ENCODE data around the gene DPEP2. TPM values are rescaled to one million over a fixed set of nuclear protein-coding genes. Genes with fewer than 3 reads are reported as not detected.
"Not testable (repeated sequence)": the region's sequence is repeated elsewhere in the genome, so short reads cannot be mapped to it uniquely, and the experiment has no call there.

DPEP2 gene, protein sequence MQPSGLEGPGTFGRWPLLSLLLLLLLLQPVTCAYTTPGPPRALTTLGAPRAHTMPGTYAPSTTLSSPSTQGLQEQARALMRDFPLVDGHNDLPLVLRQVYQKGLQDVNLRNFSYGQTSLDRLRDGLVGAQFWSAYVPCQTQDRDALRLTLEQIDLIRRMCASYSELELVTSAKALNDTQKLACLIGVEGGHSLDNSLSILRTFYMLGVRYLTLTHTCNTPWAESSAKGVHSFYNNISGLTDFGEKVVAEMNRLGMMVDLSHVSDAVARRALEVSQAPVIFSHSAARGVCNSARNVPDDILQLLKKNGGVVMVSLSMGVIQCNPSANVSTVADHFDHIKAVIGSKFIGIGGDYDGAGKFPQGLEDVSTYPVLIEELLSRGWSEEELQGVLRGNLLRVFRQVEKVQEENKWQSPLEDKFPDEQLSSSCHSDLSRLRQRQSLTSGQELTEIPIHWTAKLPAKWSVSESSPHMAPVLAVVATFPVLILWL
- polyA plus RNA-seq (2013, experiment 1 of 2) = 0.35 TPM
- 0.19 TPM for polyA plus RNA-seq (2013, experiment 2 of 2)

DNA sequence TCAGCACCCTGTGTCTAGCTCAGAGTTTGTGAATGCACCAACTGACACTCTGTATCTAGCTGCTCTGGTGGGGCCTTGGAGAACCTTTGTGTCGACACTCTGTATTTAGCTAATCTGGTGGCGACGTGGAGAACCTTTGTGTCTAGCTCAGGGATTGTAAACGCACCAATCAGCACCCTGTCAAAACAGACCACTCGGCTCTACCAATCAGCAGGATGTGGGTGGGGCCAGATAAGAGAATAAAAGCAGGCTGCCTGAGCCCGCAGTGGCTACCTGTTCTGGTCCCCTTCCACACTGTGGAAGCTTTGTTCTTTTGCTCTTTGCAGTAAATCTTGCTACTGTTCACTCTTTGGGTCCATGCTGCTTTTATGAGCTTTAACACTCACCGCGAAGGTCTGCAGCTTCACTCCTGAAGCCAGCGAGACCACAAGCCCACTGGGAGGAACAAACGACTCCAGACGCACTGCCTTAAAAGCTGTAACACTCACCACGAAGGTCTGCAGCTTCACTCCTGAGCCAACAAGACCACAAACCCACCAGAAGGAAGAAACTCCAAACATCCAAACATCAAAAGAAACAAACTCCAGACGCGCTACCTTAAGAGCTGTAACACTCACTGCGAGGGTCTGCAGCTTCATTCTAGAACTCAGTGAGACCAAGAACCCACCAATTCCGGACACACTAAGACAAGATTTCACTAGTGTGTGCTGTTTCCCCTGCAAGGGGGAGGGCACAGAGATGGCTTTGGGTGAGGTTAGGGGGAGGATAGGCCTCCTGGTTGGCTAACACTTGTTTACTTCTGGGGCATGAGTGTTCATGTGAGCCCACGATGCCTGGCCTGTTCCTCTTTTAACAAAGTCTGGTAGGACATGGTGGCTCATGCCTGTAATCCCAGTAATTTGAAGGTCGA lies at the start of gene DPEP2:
DPEP2 (minus strand) TSS at position 706 of the 910 bp plus-strand sequence. CDS start 6,272 bp downstream, outside the sequence.
- H3K4me1 ChIP-seq (ENCODE audit: control insufficient read depth, insufficient read depth, low read depth, low read length); H3K4me2 ChIP-seq (ENCODE audit: low read length, poor library complexity, severe bottlenecking); H3K79me1 ChIP-seq (replicated peaks; ENCODE audit: low read length, poor library complexity, severe bottlenecking); H2BK5ac ChIP-seq (ENCODE audit: low read depth, low read length, poor library complexity, severe bottlenecking); H2AFZ ChIP-seq (ENCODE audit: low read depth, low read length); H3K9me3 ChIP-seq (ENCODE audit: control insufficient read depth, low read length); H3K27ac ChIP-seq (ENCODE audit: low read length, poor library complexity, severe bottlenecking); H3K14ac ChIP-seq (ENCODE audit: low read length in 2 of 2); H3K23ac ChIP-seq (ENCODE audit: low read length in 2 of 2); H3K36me3 ChIP-seq (ENCODE audit: control insufficient read depth in 1 of 2, insufficient read depth in 2 of 2, low read depth in 1 of 2, low read length in 2 of 2); H3K9ac ChIP-seq (ENCODE audit: low read length); H2BK15ac ChIP-seq (ENCODE audit: low read depth, poor library complexity, severe bottlenecking); H3K4me3 ChIP-seq (ENCODE audit: insufficient read depth in 1 of 2, low read depth in 1 of 2, low read length in 2 of 2); H2AK5ac ChIP-seq (ENCODE audit: low read length, severe bottlenecking); H3K27me3 ChIP-seq (ENCODE audit: control insufficient read depth in 1 of 2, insufficient read depth in 1 of 2, low read length in 2 of 2); H2BK12ac ChIP-seq (ENCODE audit: low read length in 2 of 2); H2BK120ac ChIP-seq (ENCODE audit: low read depth, low read length); H3K4ac ChIP-seq (ENCODE audit: low read depth in 1 of 2, low read length in 2 of 2): not testable (repeated sequence)
- WGBS = 86% methylated on average over 17 of the region's 18 CpGs
- peak; percentile 18 for DNase-seq
- Histone ChIP-seq H4K8ac (ENCODE audit: low read length) (peak within 1 kb of the TSS; percentile 72), H4K91ac (ENCODE audit: low read length) (peak within 1 kb of the TSS; percentile 27), H3K18ac (ENCODE audit: low read depth in 1 of 2, low read length in 2 of 2) (peak within 1 kb of the TSS in 1 of 2 experiments; percentile 43)

DNA sequence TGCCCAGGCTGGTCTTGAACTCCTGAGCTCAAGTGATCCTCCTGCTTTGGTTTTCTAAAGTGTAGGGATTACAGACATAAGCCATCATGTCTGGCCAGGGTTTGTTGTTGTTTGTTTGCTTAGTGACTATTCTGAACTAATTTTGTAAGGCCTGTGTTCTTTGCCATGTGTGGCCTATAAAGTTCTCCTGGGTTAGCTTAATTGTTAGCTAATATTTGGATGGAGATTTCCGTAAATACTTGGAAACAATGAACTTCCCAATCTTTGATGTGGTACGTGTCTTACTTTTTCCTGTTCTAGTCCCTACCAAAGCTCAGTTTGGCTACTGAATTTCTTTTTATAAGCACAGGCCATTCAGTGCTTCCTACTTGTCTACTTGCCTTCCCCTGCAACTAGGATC lies 48.7 kb upstream of the DPEP2 start:
- Histone ChIP-seq H3K4me2 (ENCODE audit: low read length, poor library complexity, severe bottlenecking) (no peak overlapping the region), H3K27me3 (ENCODE audit: control insufficient read depth in 1 of 2, insufficient read depth in 1 of 2, low read length in 2 of 2) (no peaks in the 10 kb centered on the region), H3K27ac (ENCODE audit: low read length, poor library complexity, severe bottlenecking) (no peak overlapping the region), H4K91ac (ENCODE audit: low read length) (no peak overlapping the region), H2AK5ac (ENCODE audit: low read length, severe bottlenecking) (no peak overlapping the region), H3K9ac (ENCODE audit: low read length) (no peak overlapping the region), H2BK5ac (ENCODE audit: low read depth, low read length, poor library complexity, severe bottlenecking) (no peak overlapping the region), H3K9me3 (ENCODE audit: control insufficient read depth, low read length) (no peaks in the 10 kb centered on the region), H2BK15ac (ENCODE audit: low read depth, poor library complexity, severe bottlenecking) (no peak overlapping the region), H2BK12ac (ENCODE audit: low read length in 2 of 2) (no peak overlapping the region), H3K4me1 (ENCODE audit: control insufficient read depth, insufficient read depth, low read depth, low read length) (no peaks in the 10 kb centered on the region), H4K8ac (ENCODE audit: low read length) (no peak overlapping the region), H3K79me1 (replicated peaks; ENCODE audit: low read length, poor library complexity, severe bottlenecking) (peaks cover 13% of the 10 kb centered on the region), H3K18ac (ENCODE audit: low read depth in 1 of 2, low read length in 2 of 2) (no peak overlapping the region), H3K36me3 (ENCODE audit: control insufficient read depth in 1 of 2, insufficient read depth in 2 of 2, low read depth in 1 of 2, low read length in 2 of 2) (peaks cover 15 to 23% of the 10 kb centered on the region in 2 experiments), H2BK120ac (ENCODE audit: low read depth, low read length) (no peak overlapping the region), H2AFZ (ENCODE audit: low read depth, low read length) (no peak overlapping the region), H3K23ac (ENCODE audit: low read length in 2 of 2) (no peak overlapping the region), H3K4ac (ENCODE audit: low read depth in 1 of 2, low read length in 2 of 2) (no peak overlapping the region), H3K14ac (ENCODE audit: low read length in 2 of 2) (no peak overlapping the region), H3K4me3 (ENCODE audit: insufficient read depth in 1 of 2, low read depth in 1 of 2, low read length in 2 of 2) (no peak overlapping the region)
- DNase-seq = no peak
- WGBS = 98% methylated on average over 2 of the region's 2 CpGs

DNA sequence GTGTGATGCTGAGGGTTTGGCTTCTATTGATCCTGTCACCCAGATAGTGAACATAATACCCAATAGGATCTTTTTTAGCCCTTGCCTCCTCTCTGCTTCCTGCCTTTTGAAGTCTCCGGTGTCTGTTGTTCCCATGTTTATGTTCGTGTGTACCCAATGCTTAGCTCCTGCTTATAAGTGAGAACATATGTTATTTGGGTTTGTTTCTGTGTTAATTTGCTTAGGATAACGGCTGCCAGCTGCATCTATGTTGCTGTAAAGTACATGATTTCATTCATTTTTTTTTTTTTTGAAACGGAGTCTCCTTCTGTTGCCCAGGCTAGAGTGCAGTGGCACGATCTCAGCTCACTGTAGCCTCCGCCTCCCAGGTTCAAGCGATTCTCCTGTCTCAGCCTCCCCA lies 46.8 kb upstream of the DPEP2 start:
- Histone ChIP-seq H3K4me2 (ENCODE audit: low read length, poor library complexity, severe bottlenecking) (no peak overlapping the region), H3K4me3 (ENCODE audit: insufficient read depth in 1 of 2, low read depth in 1 of 2, low read length in 2 of 2) (no peak overlapping the region), H3K18ac (ENCODE audit: low read depth in 1 of 2, low read length in 2 of 2) (no peak overlapping the region), H3K23ac (ENCODE audit: low read length in 2 of 2) (no peak overlapping the region), H4K91ac (ENCODE audit: low read length) (no peak overlapping the region), H2AK5ac (ENCODE audit: low read length, severe bottlenecking) (no peak overlapping the region), H3K27me3 (ENCODE audit: control insufficient read depth in 1 of 2, insufficient read depth in 1 of 2, low read length in 2 of 2) (no peaks in the 10 kb centered on the region), H2BK5ac (ENCODE audit: low read depth, low read length, poor library complexity, severe bottlenecking) (no peak overlapping the region), H3K9ac (ENCODE audit: low read length) (no peak overlapping the region), H2AFZ (ENCODE audit: low read depth, low read length) (no peak overlapping the region), H3K14ac (ENCODE audit: low read length in 2 of 2) (no peak overlapping the region), H3K27ac (ENCODE audit: low read length, poor library complexity, severe bottlenecking) (no peak overlapping the region), H2BK12ac (ENCODE audit: low read length in 2 of 2) (no peak overlapping the region), H3K4me1 (ENCODE audit: control insufficient read depth, insufficient read depth, low read depth, low read length) (no peaks in the 10 kb centered on the region), H3K9me3 (ENCODE audit: control insufficient read depth, low read length) (no peaks in the 10 kb centered on the region), H3K4ac (ENCODE audit: low read depth in 1 of 2, low read length in 2 of 2) (no peak overlapping the region), H3K36me3 (ENCODE audit: control insufficient read depth in 1 of 2, insufficient read depth in 2 of 2, low read depth in 1 of 2, low read length in 2 of 2) (peaks cover 12 to 20% of the 10 kb centered on the region in 2 experiments), H2BK120ac (ENCODE audit: low read depth, low read length) (no peak overlapping the region), H3K79me1 (replicated peaks; ENCODE audit: low read length, poor library complexity, severe bottlenecking) (peaks cover 16% of the 10 kb centered on the region), H4K8ac (ENCODE audit: low read length) (no peak overlapping the region), H2BK15ac (ENCODE audit: low read depth, poor library complexity, severe bottlenecking) (no peak overlapping the region)
- no peak for DNase-seq
- 91% methylated on average over 7 of the region's 7 CpGs for WGBS

DNA sequence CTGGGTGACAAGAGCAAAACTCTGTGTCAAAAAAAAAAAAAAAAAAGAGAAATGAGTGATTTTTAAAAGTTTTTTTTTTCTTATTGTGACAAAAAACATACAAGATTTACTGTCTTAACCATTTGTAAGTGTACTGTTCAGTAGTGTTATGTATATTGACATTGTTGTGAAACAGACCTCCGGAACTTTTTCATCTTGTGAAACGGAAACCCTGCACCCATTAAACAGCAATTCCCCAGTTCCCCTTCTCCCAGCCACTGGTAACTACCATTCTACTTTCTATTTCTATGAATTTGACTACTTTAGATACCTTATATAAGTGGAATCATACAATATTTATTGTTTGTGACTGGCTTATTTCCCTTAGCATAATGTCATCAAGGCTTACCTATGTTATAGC lies 42.5 kb upstream of the DPEP2 start:
- H3K9ac ChIP-seq (ENCODE audit: low read length) = no peak overlapping the region
- no peak overlapping the region for H3K27ac ChIP-seq (ENCODE audit: low read length, poor library complexity, severe bottlenecking)
- no peak overlapping the region for H4K8ac ChIP-seq (ENCODE audit: low read length)
- peaks cover 11% of the 10 kb centered on the region for H3K79me1 ChIP-seq (replicated peaks; ENCODE audit: low read length, poor library complexity, severe bottlenecking)
- no peak overlapping the region for H2AFZ ChIP-seq (ENCODE audit: low read depth, low read length)
- H3K4me2 ChIP-seq (ENCODE audit: low read length, poor library complexity, severe bottlenecking) = no peak overlapping the region
- H3K4me1 ChIP-seq (ENCODE audit: control insufficient read depth, insufficient read depth, low read depth, low read length) = no peaks in the 10 kb centered on the region
- no peak overlapping the region for H3K4me3 ChIP-seq (ENCODE audit: insufficient read depth in 1 of 2, low read depth in 1 of 2, low read length in 2 of 2)
- no peak overlapping the region for H4K91ac ChIP-seq (ENCODE audit: low read length)
- peaks cover 9 to 10% of the 10 kb centered on the region in 2 experiments for H3K36me3 ChIP-seq (ENCODE audit: control insufficient read depth in 1 of 2, insufficient read depth in 2 of 2, low read depth in 1 of 2, low read length in 2 of 2)
- no CpG with 5 or more reads among the region's 2 CpGs for WGBS
- DNase-seq = no peak
- H2BK120ac ChIP-seq (ENCODE audit: low read depth, low read length) = no peak overlapping the region
- no peak overlapping the region for H3K14ac ChIP-seq (ENCODE audit: low read length in 2 of 2)
- H3K23ac ChIP-seq (ENCODE audit: low read length in 2 of 2) = no peak overlapping the region
- no peak overlapping the region for H2BK15ac ChIP-seq (ENCODE audit: low read depth, poor library complexity, severe bottlenecking)
- no peak overlapping the region for H2BK12ac ChIP-seq (ENCODE audit: low read length in 2 of 2)
- H2BK5ac ChIP-seq (ENCODE audit: low read depth, low read length, poor library complexity, severe bottlenecking) = no peak overlapping the region
- no peaks in the 10 kb centered on the region for H3K9me3 ChIP-seq (ENCODE audit: control insufficient read depth, low read length)
- no peak overlapping the region for H3K18ac ChIP-seq (ENCODE audit: low read depth in 1 of 2, low read length in 2 of 2)
- H3K27me3 ChIP-seq (ENCODE audit: control insufficient read depth in 1 of 2, insufficient read depth in 1 of 2, low read length in 2 of 2) = no peaks in the 10 kb centered on the region
- H3K4ac ChIP-seq (ENCODE audit: low read depth in 1 of 2, low read length in 2 of 2) = no peak overlapping the region
- no peak overlapping the region for H2AK5ac ChIP-seq (ENCODE audit: low read length, severe bottlenecking)
